ENCODE data around the gene GCSH.

Gene GCSH

GRCh38 chr16:81099958-81100357 is 3.8 kb upstream of the GCSH start:
- DNase-seq = no peak

GRCh38 chr16:81097230-81097629 is 1.0 kb upstream of the GCSH start:
- no peak for DNase-seq

- DNase-seq = no peak
Observed at GRCh38 chr16:81096715-81097208, 567 bp upstream of the GCSH start.

- DNase-seq = no peak
Observed at GRCh38 chr16:81095653-81095952, 592 bp downstream of the GCSH start.

GRCh38 chr16:81094771-81095251 is 1.4 kb downstream of the GCSH start:
- no peak for DNase-seq

- no peak for DNase-seq
Observed at GRCh38 chr16:81088836-81089235, 7.4 kb downstream of the GCSH start.

GRCh38 chr16:81081014-81081413 is 15.2 kb downstream of the GCSH start:
- no peak for DNase-seq

- DNase-seq = no peak
Observed at GRCh38 chr16:81080233-81080632, 16.0 kb downstream of the GCSH start.

- DNase-seq = peak; percentile 98
Observed at GRCh38 chr16:81077076-81077940, 18.9 kb downstream of the GCSH start, which contains the start of gene C16orf46. Gene C16orf46 (minus strand): TSS chr16:81077238. CDS start chr16:81063955, 13,283 bp downstream.

GRCh38 chr16:81076566-81077075 is 19.6 kb downstream of the GCSH start:
- peak; percentile 92 for DNase-seq

- no peak for DNase-seq
Observed at GRCh38 chr16:81073560-81074330, 22.4 kb downstream of the GCSH start.

- DNase-seq = no peak
Observed at GRCh38 chr16:81071805-81072204, 24.4 kb downstream of the GCSH start.

GRCh38 chr16:81070979-81071378 is 25.2 kb downstream of the GCSH start:
- no peak for DNase-seq

- no peak for DNase-seq
Observed at GRCh38 chr16:81069063-81069462, 27.1 kb downstream of the GCSH start.

- DNase-seq = no peak
Observed at GRCh38 chr16:81067166-81067565, 29.0 kb downstream of the GCSH start.

- no peak for DNase-seq
Observed at GRCh38 chr16:81066681-81067080, 29.5 kb downstream of the GCSH start.

- DNase-seq = no peak
Observed at GRCh38 chr16:81061871-81062608, 34.2 kb downstream of the GCSH start.

GRCh38 chr16:81061307-81061640 is 34.9 kb downstream of the GCSH start:
- DNase-seq = no peak

- no peak for DNase-seq
Observed at GRCh38 chr16:81060576-81061306, 35.5 kb downstream of the GCSH start.

- DNase-seq = no peak
Observed at GRCh38 chr16:81053761-81054160, 42.4 kb downstream of the GCSH start.

- no peak for DNase-seq
Observed at GRCh38 chr16:81042821-81043220, 53.4 kb downstream of the GCSH start.

- DNase-seq = no peak
Observed at GRCh38 chr16:81041696-81042095, 54.5 kb downstream of the GCSH start.

Measured in activated naive CD4-positive, alpha-beta T cell treated with Interleukin-2 at 50 U/mL for 16 hours (primary cell).